Activated naive CD4-positive, alpha-beta T cell treated with anti-CD3 and anti-CD28 coated beads, Interleukin-2, amount 10 ng/mL, durations not matched to agents 7 days and 5 days (primary cell): ENCODE measurements around the gene IFIT3.
"Not testable (repeated sequence)": the region's sequence is repeated elsewhere in the genome, so short reads cannot be mapped to it uniquely, and the experiment has no call there.

Experiments used
- CTCF ChIA-PET: fragments of 350-600 bp; sonication (Branson Sonifier 250); formaldehyde crosslinking; loops from one replicate; lab custom pipeline; 2021; ENCODE audit warnings: antibody characterized with exemption; lab: Charles Lee
- DNase-seq: peaks from one replicate; pipeline ENCODE4 v3.0.0-alpha.2; 2020
- H3K27ac Mint-ChIP-seq: one replicate; pipeline ENCODE4 v1.8.0; 2021; ENCODE audit warnings: mild to moderate bottlenecking, moderate library complexity, mixed read lengths
- H3K27me3 Mint-ChIP-seq: one replicate; pipeline ENCODE4 v1.8.0; 2021; ENCODE audit warnings: mild to moderate bottlenecking, mixed read lengths
- H3K36me3 Mint-ChIP-seq: one replicate; pipeline ENCODE4 v1.8.0; 2021; ENCODE audit warnings: mixed read lengths
- H3K4me1 Mint-ChIP-seq: one replicate; pipeline ENCODE4 v1.8.0; 2021; ENCODE audit warnings: mixed read lengths
- H3K4me3 Mint-ChIP-seq: one replicate; pipeline ENCODE4 v1.8.0; 2021; ENCODE audit warnings: mild to moderate bottlenecking, moderate library complexity, mixed read lengths
- H3K9me3 Mint-ChIP-seq: one replicate; pipeline ENCODE4 v1.8.0; 2021; ENCODE audit warnings: mixed read lengths

Gene IFIT3, protein sequence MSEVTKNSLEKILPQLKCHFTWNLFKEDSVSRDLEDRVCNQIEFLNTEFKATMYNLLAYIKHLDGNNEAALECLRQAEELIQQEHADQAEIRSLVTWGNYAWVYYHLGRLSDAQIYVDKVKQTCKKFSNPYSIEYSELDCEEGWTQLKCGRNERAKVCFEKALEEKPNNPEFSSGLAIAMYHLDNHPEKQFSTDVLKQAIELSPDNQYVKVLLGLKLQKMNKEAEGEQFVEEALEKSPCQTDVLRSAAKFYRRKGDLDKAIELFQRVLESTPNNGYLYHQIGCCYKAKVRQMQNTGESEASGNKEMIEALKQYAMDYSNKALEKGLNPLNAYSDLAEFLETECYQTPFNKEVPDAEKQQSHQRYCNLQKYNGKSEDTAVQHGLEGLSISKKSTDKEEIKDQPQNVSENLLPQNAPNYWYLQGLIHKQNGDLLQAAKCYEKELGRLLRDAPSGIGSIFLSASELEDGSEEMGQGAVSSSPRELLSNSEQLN

DNA sequence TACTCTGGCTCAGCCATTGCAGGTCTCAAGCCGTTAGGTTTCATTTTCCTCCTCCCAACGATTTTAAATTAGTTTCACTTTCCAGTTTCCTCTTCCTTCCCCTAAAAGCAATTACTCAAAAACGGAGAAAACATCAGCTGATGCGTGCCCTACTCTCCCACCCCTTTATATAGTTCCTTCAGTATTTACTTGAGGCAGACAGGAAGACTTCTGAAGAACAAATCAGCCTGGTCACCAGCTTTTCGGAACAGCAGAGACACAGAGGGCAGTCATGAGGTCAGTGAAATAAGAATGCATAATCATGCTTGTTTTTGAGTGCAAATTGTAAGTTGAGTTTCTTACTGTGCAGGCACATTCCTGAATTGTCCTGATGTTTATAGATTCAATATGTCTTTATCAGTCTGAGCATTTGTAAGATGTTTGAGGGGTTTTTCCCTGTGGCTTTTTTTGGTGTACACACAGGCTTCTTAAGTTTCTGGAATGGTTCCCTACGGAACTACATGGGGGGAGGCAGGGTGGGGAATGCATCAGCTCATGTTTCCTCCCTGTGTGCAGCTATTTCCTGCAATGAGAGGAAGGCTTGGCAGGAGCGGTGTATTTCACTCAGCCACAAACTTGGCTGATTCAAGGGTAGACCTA lies at the start of gene IFIT3:
Gene IFIT3 (plus strand): TSS at position 195 of the 639 bp plus-strand sequence. CDS start 77 bp downstream, at position 272.
- no peaks in the 10 kb centered on the region for H3K9me3 Mint-ChIP-seq
- H3K4me3 Mint-ChIP-seq = peak within 1 kb of the TSS; percentile 71
- no peaks in the 10 kb centered on the region for H3K36me3 Mint-ChIP-seq
- H3K27me3 Mint-ChIP-seq = peaks cover 41% of the 10 kb centered on the region
- peaks cover 50% of the 10 kb centered on the region for H3K4me1 Mint-ChIP-seq
- peak within 1 kb of the TSS; percentile 46 for H3K27ac Mint-ChIP-seq
- CTCF ChIA-PET = interaction anchor here (1.0 to 1.5 kb wide), 2 partner anchors 9 to 41 kb away, joined by 3 to 8 read pairs; no protein-coding TSS in a partner anchor
- DNase-seq = peak; percentile 34

DNA sequence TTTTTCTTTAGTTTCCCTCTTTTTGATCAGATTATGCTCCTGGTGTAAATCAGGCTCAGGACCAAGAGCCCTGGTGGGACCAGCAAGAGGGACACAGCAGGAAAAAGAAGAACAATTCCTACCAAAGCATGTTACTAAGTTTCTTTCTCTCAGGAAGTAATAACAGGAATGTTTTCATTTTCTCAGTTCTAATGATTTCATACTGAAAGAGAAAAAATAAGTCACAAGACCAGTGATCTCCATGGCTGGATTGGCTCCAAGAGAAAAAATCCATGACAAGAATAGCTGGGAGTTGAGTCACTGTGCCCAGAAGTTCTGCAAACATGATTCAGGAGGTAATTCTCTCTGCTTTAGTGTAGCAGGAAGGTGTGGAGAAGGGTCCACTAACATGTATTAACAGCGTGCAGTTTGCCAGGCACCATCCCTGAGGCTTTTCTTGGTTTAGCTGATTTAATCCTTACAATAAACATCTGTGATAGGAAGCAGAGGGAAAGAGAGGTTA lies 49.7 kb upstream of the IFIT3 start:
- DNase-seq = no peak
- Mint-ChIP-seq H3K36me3 (no peaks in the 10 kb centered on the region), H3K4me1 (no peaks in the 10 kb centered on the region), H3K9me3 (no peaks in the 10 kb centered on the region), H3K4me3 (no peak overlapping the region), H3K27me3 (peaks cover 13% of the 10 kb centered on the region), H3K27ac (no peak overlapping the region)
- CTCF ChIA-PET = no interaction called here

GRCh38 chr10:89278900-89279392 lies 48.9 kb upstream of the IFIT3 start:
- Mint-ChIP-seq H3K36me3 (no peaks in the 10 kb centered on the region), H3K27me3 (peaks cover 10% of the 10 kb centered on the region), H3K9me3 (no peaks in the 10 kb centered on the region), H3K4me3 (no peak overlapping the region), H3K27ac (no peak overlapping the region), H3K4me1 (no peaks in the 10 kb centered on the region)
- DNase-seq = no peak
- CTCF ChIA-PET = interaction anchor here (0.9 kb wide), 1 partner anchor 91 kb away, joined by 3 read pairs; no protein-coding TSS in a partner anchor

- no peak for DNase-seq
- CTCF ChIA-PET = interaction anchor here (0.9 kb wide), 1 partner anchor 90 kb away, joined by 3 read pairs; no protein-coding TSS in a partner anchor
- H3K36me3 Mint-ChIP-seq = no peaks in the 10 kb centered on the region
- no peaks in the 10 kb centered on the region for H3K4me1 Mint-ChIP-seq
- peaks cover 10% of the 10 kb centered on the region for H3K27me3 Mint-ChIP-seq
- no peaks in the 10 kb centered on the region for H3K9me3 Mint-ChIP-seq
- no peak overlapping the region for H3K4me3 Mint-ChIP-seq
- H3K27ac Mint-ChIP-seq = no peak overlapping the region
These were observed 48.4 kb upstream of the IFIT3 start for GRCh38 chr10:89279421-89279869.

DNA sequence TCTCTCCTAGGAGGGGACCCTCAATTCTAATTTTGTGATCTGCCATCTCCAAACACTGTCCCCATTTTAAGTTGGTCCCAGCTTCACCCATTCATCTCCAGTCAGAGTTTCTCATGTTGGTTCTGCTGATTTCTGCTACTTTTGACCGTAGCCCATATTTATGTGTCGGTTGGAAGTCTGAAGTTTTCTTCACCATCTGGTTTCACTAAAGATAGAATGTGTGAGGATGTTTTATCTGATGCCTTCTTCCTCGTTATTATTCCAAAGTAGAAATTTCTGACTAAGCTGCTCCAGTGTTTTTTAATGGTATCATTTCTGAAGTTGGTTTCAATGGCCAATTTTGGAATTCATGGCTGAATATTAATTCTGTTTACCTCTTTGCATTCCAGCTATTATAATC lies 47.3 kb upstream of the IFIT3 start:
- Mint-ChIP-seq H3K4me1 (no peaks in the 10 kb centered on the region), H3K4me3 (no peak overlapping the region), H3K27me3 (peaks cover 13% of the 10 kb centered on the region), H3K36me3 (no peaks in the 10 kb centered on the region), H3K9me3 (no peaks in the 10 kb centered on the region), H3K27ac (no peak overlapping the region)
- no peak for DNase-seq
- CTCF ChIA-PET = no interaction called here

- DNase-seq = no peak
- no peak overlapping the region for H3K27ac Mint-ChIP-seq
- CTCF ChIA-PET = no interaction called here
- no peaks in the 10 kb centered on the region for H3K9me3 Mint-ChIP-seq
- H3K4me3 Mint-ChIP-seq = no peak overlapping the region
- H3K36me3 Mint-ChIP-seq = no peaks in the 10 kb centered on the region
- H3K27me3 Mint-ChIP-seq = peaks cover 25% of the 10 kb centered on the region
- no peaks in the 10 kb centered on the region for H3K4me1 Mint-ChIP-seq
These were observed 46.0 kb upstream of the IFIT3 start for GRCh38 chr10:89281606-89282395.

DNA sequence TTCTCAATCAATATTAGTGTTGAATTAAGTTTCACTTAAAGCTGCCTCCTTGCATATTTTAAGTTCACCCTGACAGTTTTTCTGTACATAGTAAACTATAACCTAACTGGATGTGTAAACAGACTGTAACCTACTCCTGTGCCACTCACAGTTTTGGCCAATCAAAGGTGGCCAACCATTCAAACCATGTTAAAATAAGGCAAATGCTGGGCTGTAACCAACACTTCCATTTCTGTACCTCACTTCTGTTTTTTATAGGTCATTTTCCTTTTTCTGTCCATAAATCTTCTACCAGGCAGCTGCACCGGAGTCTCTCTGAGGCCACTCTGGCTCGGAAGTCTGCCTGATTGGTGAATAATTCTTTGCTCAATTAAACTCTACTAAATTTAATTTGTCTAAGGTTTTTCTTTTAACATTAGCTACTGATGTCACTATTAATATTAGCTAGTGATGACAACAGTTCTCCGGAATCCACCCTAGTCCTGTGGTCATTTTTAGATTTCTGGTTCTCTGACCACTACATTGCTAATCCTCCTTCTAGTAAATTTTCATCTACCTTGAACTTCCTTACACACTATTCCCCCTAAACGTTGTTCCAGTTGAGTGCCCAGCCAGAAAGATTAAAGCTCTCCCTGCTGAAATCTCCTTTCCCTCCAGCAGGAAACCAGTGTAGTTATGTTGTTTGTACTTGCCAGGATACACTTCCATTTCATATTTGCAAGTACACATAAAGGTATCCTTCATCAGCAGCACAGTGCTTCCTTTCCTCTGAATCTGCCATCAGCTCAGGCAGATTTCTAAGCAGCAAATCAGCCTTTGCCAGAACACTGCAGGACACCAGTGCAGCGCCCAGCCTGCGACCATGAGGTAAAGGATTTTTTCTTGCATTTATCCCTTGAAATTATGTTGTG lies 44.5 kb upstream of the IFIT3 start:
- Mint-ChIP-seq H3K36me3 (no peaks in the 10 kb centered on the region), H3K4me3 (no peak overlapping the region), H3K27ac (no peak overlapping the region), H3K27me3 (peaks cover 24% of the 10 kb centered on the region), H3K9me3 (no peaks in the 10 kb centered on the region), H3K4me1 (no peaks in the 10 kb centered on the region)
- CTCF ChIA-PET = interaction anchor here (0.8 kb wide), 1 partner anchor 86 kb away, joined by 3 read pairs; no protein-coding TSS in a partner anchor
- DNase-seq = no peak

DNA sequence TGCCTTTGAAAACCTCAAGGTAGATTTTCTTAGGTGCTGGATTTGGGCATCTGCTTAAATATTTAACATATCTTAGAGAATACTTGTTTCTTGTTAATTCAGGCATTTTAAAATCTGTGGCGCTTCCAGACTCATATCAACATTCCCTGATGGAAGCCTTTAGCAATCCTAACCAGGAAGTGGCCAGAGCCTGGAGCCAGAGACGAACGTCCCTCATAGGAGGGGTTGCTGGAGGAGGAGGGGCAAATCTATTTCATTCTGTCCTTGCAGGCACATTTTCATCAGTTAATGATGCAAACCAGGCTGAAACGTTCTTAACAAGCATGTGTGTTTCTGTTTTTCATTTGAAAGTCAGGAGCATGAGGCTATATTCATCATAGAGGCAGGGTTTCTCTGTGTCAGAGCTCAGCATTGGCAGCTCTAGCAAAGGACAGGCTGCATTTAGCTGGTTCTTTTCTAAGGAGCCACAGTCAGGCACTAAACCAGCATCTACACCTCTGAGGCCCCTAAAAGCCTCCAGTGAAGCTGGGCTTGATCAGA lies 43.8 kb upstream of the IFIT3 start:
- Mint-ChIP-seq H3K36me3 (no peaks in the 10 kb centered on the region), H3K27ac (no peak overlapping the region), H3K4me3 (no peak overlapping the region), H3K4me1 (no peaks in the 10 kb centered on the region), H3K9me3 (no peaks in the 10 kb centered on the region), H3K27me3 (peaks cover 24% of the 10 kb centered on the region)
- CTCF ChIA-PET = interaction anchor here (0.8 kb wide), 1 partner anchor 86 kb away, joined by 3 read pairs; no protein-coding TSS in a partner anchor
- DNase-seq = no peak

DNA sequence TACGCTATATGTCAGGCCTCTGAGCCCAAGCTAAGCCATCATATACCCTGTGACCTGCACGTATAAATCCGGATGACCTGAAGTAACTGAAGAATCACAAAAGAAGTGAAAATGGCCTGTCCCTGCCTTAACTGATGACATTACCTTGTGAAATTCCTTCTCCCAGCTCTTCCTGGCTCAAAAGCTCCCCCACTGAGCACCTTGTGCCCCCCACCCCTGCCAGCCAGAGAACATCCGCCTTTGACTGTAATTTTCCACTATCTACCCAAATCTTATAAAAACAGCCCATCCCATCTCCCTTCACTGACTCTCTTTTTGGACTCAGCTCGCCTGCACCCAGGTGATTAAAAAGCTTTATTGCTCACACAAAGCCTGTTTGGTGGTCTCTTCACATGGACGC lies 43.1 kb upstream of the IFIT3 start:
- H3K36me3 Mint-ChIP-seq, DNase-seq, H3K4me3 Mint-ChIP-seq, H3K9me3 Mint-ChIP-seq, CTCF ChIA-PET, H3K4me1 Mint-ChIP-seq, H3K27ac Mint-ChIP-seq: not testable (repeated sequence)
- peaks cover 24% of the 10 kb centered on the region for H3K27me3 Mint-ChIP-seq

- peaks cover 24% of the 10 kb centered on the region for H3K27me3 Mint-ChIP-seq
- H3K27ac Mint-ChIP-seq, H3K9me3 Mint-ChIP-seq, H3K4me1 Mint-ChIP-seq, H3K36me3 Mint-ChIP-seq, H3K4me3 Mint-ChIP-seq, CTCF ChIA-PET, DNase-seq: not testable (repeated sequence)
These were observed 42.5 kb upstream of the IFIT3 start for GRCh38 chr10:89285303-89285702.

DNA sequence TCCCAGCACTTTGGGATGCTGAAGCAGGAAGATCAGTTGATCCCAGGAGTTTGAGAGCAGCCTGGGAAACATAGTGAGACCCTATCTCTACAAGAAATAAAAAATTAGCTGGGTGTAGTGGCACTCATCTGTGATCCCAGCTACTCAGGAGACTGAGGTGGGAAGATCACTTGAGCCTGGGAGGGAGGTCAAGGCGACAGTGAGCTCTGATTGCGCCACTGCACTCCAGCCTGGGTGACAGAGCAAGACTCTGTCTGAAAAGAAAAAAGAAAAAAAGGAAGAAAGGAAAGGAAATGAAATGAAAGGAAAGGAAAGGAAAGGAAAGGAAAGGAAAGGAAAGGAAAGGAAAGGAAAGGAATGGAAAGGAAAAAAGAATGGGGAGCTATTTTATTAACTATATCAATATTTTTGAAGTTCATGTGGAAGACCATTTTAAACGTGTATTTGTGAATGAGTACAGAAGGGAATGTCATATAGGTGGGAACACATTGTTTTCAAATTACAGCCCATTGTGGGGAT lies 33.0 kb upstream of the IFIT3 start:
- Mint-ChIP-seq H3K27me3 (peaks cover 25% of the 10 kb centered on the region), H3K36me3 (peaks cover 8% of the 10 kb centered on the region), H3K9me3 (peaks cover 12% of the 10 kb centered on the region), H3K27ac (peak overlapping the region; percentile 33), H3K4me1 (peaks cover 37% of the 10 kb centered on the region), H3K4me3 (no peak overlapping the region)
- no peak for DNase-seq
- CTCF ChIA-PET = interaction anchor here (1.1 to 4.7 kb wide), 2 partner anchors 69 to 74 kb away, joined by 3 to 30 read pairs; no protein-coding TSS in a partner anchor

DNA sequence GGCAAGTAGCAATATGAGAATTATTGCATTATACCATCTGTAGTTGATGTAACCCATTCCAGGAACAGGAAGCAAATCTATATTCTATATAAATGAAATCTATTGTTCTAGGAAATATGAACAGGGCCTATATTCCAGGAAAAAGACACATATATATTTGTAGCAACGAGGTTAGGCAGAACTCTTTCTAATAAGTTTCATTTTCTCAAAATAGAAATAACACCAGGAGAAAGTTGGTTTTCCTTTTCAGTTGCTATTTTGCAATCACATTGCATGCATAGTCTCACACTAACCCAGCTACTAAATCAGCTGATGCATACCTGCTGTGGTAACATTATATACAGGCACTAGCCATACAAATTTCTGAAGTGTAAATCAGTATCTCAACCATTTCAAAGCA lies 32.2 kb upstream of the IFIT3 start:
- Mint-ChIP-seq H3K4me1 (peaks cover 40% of the 10 kb centered on the region), H3K27ac (peak overlapping the region; percentile 58)
- DNase-seq = no peak

More for the DNA sequence above, 32.2 kb upstream of the IFIT3 start:
- Mint-ChIP-seq H3K4me3 (no peak overlapping the region), H3K9me3 (peaks cover 13% of the 10 kb centered on the region), H3K27me3 (peaks cover 25% of the 10 kb centered on the region), H3K36me3 (peaks cover 9% of the 10 kb centered on the region)
- CTCF ChIA-PET = interaction anchor here (0.6 to 4.7 kb wide), 4 partner anchors 68 to 381 kb away, joined by 3 to 30 read pairs (median 3); no protein-coding TSS in a partner anchor
